DOHH2 (cell line): ENCODE results near the gene PHF21A.

ENCODE experiments used
- H3F3A ChIP-seq: fragments of 200-600 bp; sonication (generic), shearing (Covaris generic); 2 replicates; pipeline ENCODE4 v1.6.0; 2016; ENCODE audit warnings: antibody characterized with exemption, mild to moderate bottlenecking; ENCODE audit not compliant: control insufficient read depth, insufficient read depth
- H3K27ac ChIP-seq: fragments of 200-600 bp; sonication (generic); 2 replicates; pipeline ENCODE4 v1.5.1; 2014; ENCODE audit warnings: low read depth, mild to moderate bottlenecking, low read length, moderate library complexity
- H3K27me3 ChIP-seq: fragments of 200-600 bp; sonication (generic); 2 replicates; pipeline ENCODE4 v1.6.1; 2014; ENCODE audit warnings: mild to moderate bottlenecking, low read length, mixed read lengths; ENCODE audit not compliant: control insufficient read depth
- H3K36me3 ChIP-seq: fragments of 200-600 bp; sonication (generic); 2 replicates; pipeline ENCODE4 v1.6.1; 2014; ENCODE audit warnings: mild to moderate bottlenecking, low read length, moderate library complexity, mixed read lengths; ENCODE audit not compliant: control insufficient read depth
- H3K4me1 ChIP-seq: fragments of 200-600 bp; sonication (generic); 2 replicates; pipeline ENCODE4 v1.6.1; 2014; ENCODE audit warnings: mild to moderate bottlenecking, low read length, mixed read lengths; ENCODE audit not compliant: control insufficient read depth
- H3K4me2 ChIP-seq: fragments of 200-600 bp; sonication (generic); 2 replicates; pipeline ENCODE4 v1.6.0; 2014; ENCODE audit warnings: mild to moderate bottlenecking, low read length, moderate library complexity
- H3K4me3 ChIP-seq: fragments of 200-600 bp; sonication (generic); 2 replicates; pipeline ENCODE4 v1.5.1; 2014; ENCODE audit warnings: mild to moderate bottlenecking, low read length, mixed read lengths
- H3K79me2 ChIP-seq: fragments of 200-600 bp; sonication (generic); 2 replicates; pipeline ENCODE4 v1.6.1; 2014; ENCODE audit warnings: mild to moderate bottlenecking, low read length, mixed read lengths; ENCODE audit not compliant: control insufficient read depth
- H3K9me2 ChIP-seq: fragments of 200-600 bp; sonication (generic); replicated peaks from 2 replicates; pipeline ENCODE4 v1.6.1; 2014; ENCODE audit warnings: mild to moderate bottlenecking, low read length, mixed read lengths; ENCODE audit not compliant: control insufficient read depth
- H3K9me3 ChIP-seq: fragments of 200-600 bp; sonication (generic); 2 replicates; pipeline ENCODE4 v1.6.1; 2014; ENCODE audit warnings: antibody characterized with exemption, low read length, mixed read lengths; ENCODE audit not compliant: control insufficient read depth, insufficient read depth
- H4K20me1 ChIP-seq: fragments of 200-600 bp; sonication (generic); 2 replicates; pipeline ENCODE4 v1.6.0; 2014; ENCODE audit warnings: low read depth, mild to moderate bottlenecking, antibody characterized with exemption, low read length, moderate library complexity; ENCODE audit not compliant: control insufficient read depth, insufficient read depth
- CTCF ChIP-seq: fragments of 200-600 bp; sonication (generic); IDR thresholded peaks from one replicate; pipeline ENCODE4 v1.5.1; 2014; ENCODE audit warnings: antibody characterized with exemption, mild to moderate bottlenecking, low read depth, low read length; ENCODE audit not compliant: poor library complexity, severe bottlenecking
- EZH2phosphoT487 ChIP-seq: fragments of 200-600 bp; sonication (generic); IDR thresholded peaks from 2 replicates; pipeline ENCODE4 v1.6.1; 2017; ENCODE audit warnings: borderline replicate concordance, mild to moderate bottlenecking, antibody characterized with exemption, low read length, moderate library complexity, mixed read lengths

Gene PHF21A

DNA sequence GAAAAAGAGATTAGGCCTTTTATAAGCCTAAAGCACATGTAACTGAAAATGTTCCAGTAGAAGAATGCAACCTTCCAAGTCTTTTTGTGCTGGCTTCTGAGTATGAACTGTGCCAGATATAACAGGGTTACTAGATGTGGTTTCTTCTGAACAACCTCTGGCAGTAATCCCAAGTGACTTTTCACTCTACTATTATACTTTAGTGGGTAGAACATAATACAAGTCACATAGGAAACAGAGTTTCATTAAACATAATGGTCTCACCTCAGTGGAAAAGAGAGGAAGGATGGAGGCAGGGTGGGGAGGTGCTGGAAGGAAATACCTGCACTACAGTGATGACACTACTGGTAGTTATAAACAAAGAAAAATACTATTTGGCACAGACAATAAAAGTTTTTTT lies 81.3 kb downstream of the PHF21A start:
- no peaks in the 10 kb centered on the region for H3K4me1 ChIP-seq
- H3K9me3 ChIP-seq, result no peaks in the 10 kb centered on the region
- no peaks in the 10 kb centered on the region for H3F3A ChIP-seq
- no peak overlapping the region for H3K27ac ChIP-seq
- no peaks in the 10 kb centered on the region for H3K79me2 ChIP-seq
- H3K4me3 ChIP-seq, result no peak overlapping the region
- no peaks in the 10 kb centered on the region for H3K9me2 ChIP-seq
- no peak overlapping the region for H3K4me2 ChIP-seq
- H4K20me1 ChIP-seq, result no peaks in the 10 kb centered on the region
- H3K27me3 ChIP-seq, result no peaks in the 10 kb centered on the region
- TF ChIP-seq CTCF (no peak), EZH2phosphoT487 (no peak)
- no peaks in the 10 kb centered on the region for H3K36me3 ChIP-seq

DNA sequence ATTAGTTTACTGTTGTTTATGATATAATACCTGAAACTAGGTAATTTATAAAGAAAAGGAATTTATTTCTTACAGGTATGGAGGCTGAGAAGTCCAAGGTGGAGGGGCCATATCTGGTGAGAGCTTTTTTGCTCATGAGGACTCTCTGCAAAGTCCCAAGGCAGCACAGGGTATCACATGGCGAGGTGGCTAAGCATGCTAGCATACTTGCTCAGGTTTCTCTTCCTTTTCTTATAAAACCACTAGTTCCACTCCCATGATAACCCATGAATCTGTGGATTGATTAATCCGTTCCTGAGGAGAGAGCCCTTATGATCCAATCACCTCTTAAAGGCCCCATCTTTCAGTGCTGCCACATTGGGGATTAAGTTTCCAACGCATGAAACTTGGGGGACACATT lies 82.7 kb downstream of the PHF21A start:
- Histone ChIP-seq H3F3A (no peaks in the 10 kb centered on the region), H3K4me2 (no peak overlapping the region), H3K4me1 (no peaks in the 10 kb centered on the region), H3K27me3 (no peaks in the 10 kb centered on the region), H3K79me2 (no peaks in the 10 kb centered on the region), H3K4me3 (no peak overlapping the region), H3K36me3 (no peaks in the 10 kb centered on the region), H3K9me3 (no peaks in the 10 kb centered on the region), H3K27ac (no peak overlapping the region), H3K9me2 (no peaks in the 10 kb centered on the region), H4K20me1 (no peaks in the 10 kb centered on the region)
- TF ChIP-seq EZH2phosphoT487, result no peak
- TF ChIP-seq CTCF, result no peak

DNA sequence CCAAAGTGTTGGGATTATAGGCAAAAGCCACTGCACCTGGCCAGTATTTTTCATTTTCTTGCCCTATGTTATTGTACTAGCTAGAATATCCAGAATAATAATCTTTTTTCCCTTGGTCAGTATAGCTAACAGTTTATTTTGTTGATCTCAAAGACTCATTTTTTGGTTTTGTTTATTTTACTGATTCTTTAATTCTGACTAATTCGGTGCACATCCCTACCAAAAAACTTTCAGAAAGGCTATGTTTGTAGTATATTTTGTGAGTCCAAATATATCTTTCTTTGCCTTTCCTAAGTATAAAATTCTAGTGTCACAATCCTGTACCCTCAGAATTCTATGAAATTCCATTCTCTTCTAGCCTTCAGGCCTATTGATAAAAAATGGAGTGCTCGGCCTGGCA lies 84.3 kb downstream of the PHF21A start:
- H3K79me2 ChIP-seq, result no peaks in the 10 kb centered on the region
- no peak overlapping the region for H3K27ac ChIP-seq
- H3K4me2 ChIP-seq, result no peak overlapping the region
- no peak for TF ChIP-seq EZH2phosphoT487
- no peak for TF ChIP-seq CTCF
- no peaks in the 10 kb centered on the region for H3F3A ChIP-seq
- no peaks in the 10 kb centered on the region for H3K4me1 ChIP-seq
- H3K36me3 ChIP-seq, result no peaks in the 10 kb centered on the region
- H3K27me3 ChIP-seq, result no peaks in the 10 kb centered on the region
- H3K9me3 ChIP-seq, result no peaks in the 10 kb centered on the region
- no peaks in the 10 kb centered on the region for H3K9me2 ChIP-seq
- no peaks in the 10 kb centered on the region for H4K20me1 ChIP-seq
- no peak overlapping the region for H3K4me3 ChIP-seq

DNA sequence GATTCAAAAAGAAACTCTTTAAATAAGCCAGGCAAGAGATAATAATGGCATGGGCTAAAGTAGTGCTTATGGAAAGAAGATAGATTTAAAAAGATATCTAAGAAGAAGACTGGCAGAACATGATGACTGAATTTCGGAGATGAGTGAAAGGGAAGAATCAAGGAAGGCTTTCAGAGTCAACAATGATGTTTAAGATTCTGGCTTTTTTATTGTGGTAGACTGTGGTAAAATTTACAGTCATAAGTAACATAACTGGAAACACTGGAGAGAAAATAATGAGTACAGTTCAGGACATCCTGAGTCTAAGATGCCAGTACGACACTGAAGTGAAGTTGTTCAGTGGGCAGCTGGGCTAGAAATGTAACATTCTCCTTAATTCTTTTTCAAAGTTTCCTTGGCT lies 85.2 kb downstream of the PHF21A start:
- no peaks in the 10 kb centered on the region for H3K79me2 ChIP-seq
- H3K36me3 ChIP-seq, result no peaks in the 10 kb centered on the region
- H3K4me3 ChIP-seq, result no peak overlapping the region
- H3K9me3 ChIP-seq, result no peaks in the 10 kb centered on the region
- TF ChIP-seq EZH2phosphoT487, result no peak
- TF ChIP-seq CTCF, result no peak
- no peaks in the 10 kb centered on the region for H4K20me1 ChIP-seq
- H3F3A ChIP-seq, result no peaks in the 10 kb centered on the region
- no peaks in the 10 kb centered on the region for H3K27me3 ChIP-seq
- H3K27ac ChIP-seq, result no peak overlapping the region
- no peak overlapping the region for H3K4me2 ChIP-seq
- H3K9me2 ChIP-seq, result no peaks in the 10 kb centered on the region
- no peaks in the 10 kb centered on the region for H3K4me1 ChIP-seq
